ENCODE results near the gene GOLGA6L7. TPM values are rescaled to one million over a fixed set of nuclear protein-coding genes. Genes with fewer than 3 reads are reported as not detected.
A peak's percentile ranks its signal among the peaks of the same experiment; 100 is the strongest.
"Not testable (repeated sequence)": the region's sequence is repeated elsewhere in the genome, so short reads cannot be mapped to it uniquely, and the experiment has no call there.

The GOLGA6L7 gene
- total RNA-seq, 2 experiments from 2014 or later: not detected

DNA sequence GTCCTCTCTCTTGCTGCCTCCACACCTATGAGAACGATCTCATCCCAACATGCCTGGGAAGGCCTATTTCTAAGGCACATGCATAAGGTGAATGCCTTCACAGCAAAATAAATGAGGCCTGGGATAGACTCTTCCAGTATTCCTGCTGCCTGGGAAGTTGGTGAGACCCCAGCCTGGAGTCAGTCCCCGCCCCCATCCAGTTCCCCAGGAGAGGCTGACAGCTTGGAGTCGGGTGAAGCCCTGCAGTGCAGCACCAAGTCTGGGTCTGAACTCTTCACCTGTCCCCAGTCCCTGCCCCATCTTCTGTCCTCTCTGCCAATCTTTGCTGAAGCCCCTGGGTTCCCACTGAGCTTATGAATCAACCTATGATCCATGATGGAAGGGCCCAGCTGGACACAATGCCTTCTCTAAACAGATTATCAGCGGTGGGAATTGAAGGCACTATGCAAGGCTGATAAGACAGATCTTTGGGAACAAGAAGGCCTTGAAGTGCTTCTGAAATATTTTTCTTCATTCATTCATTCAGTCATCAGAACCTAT, 27.1 kb upstream of the GOLGA6L7 start:
- Mint-ChIP-seq H3K9me3 (no peaks in the 10 kb centered on the region), H3K27me3 (no peaks in the 10 kb centered on the region), H3K4me1 (peaks cover 16% of the 10 kb centered on the region), H3K27ac (no peak overlapping the region), H3K36me3 (no peaks in the 10 kb centered on the region), H3K4me3 (no peak overlapping the region)
- DNase-seq: no peak

- H3K27me3 Mint-ChIP-seq: no peaks in the 10 kb centered on the region
- no peaks in the 10 kb centered on the region for H3K36me3 Mint-ChIP-seq
- H3K4me3 Mint-ChIP-seq: no peak overlapping the region
- peaks cover 16% of the 10 kb centered on the region for H3K4me1 Mint-ChIP-seq
- no peaks in the 10 kb centered on the region for H3K9me3 Mint-ChIP-seq
- no peak for DNase-seq
- H3K27ac Mint-ChIP-seq: no peak overlapping the region
Observed at GRCh38 chr15:28873585-28874190, 25.2 kb upstream of the GOLGA6L7 start.

GRCh38 chr15:28873006-28873405, 24.6 kb upstream of the GOLGA6L7 start:
- H3K27me3 Mint-ChIP-seq: no peaks in the 10 kb centered on the region
- H3K4me1 Mint-ChIP-seq: peaks cover 16% of the 10 kb centered on the region
- H3K36me3 Mint-ChIP-seq: no peaks in the 10 kb centered on the region
- H3K4me3 Mint-ChIP-seq: no peak overlapping the region
- no peaks in the 10 kb centered on the region for H3K9me3 Mint-ChIP-seq
- DNase-seq: no peak
- H3K27ac Mint-ChIP-seq: no peak overlapping the region

- Mint-ChIP-seq H3K27ac (no peak overlapping the region), H3K9me3 (no peaks in the 10 kb centered on the region), H3K4me3 (no peak overlapping the region), H3K36me3 (no peaks in the 10 kb centered on the region), H3K4me1 (peaks cover 9% of the 10 kb centered on the region), H3K27me3 (no peaks in the 10 kb centered on the region)
- no peak for DNase-seq
Observed at GRCh38 chr15:28871168-28871567, 22.7 kb upstream of the GOLGA6L7 start.

DNA sequence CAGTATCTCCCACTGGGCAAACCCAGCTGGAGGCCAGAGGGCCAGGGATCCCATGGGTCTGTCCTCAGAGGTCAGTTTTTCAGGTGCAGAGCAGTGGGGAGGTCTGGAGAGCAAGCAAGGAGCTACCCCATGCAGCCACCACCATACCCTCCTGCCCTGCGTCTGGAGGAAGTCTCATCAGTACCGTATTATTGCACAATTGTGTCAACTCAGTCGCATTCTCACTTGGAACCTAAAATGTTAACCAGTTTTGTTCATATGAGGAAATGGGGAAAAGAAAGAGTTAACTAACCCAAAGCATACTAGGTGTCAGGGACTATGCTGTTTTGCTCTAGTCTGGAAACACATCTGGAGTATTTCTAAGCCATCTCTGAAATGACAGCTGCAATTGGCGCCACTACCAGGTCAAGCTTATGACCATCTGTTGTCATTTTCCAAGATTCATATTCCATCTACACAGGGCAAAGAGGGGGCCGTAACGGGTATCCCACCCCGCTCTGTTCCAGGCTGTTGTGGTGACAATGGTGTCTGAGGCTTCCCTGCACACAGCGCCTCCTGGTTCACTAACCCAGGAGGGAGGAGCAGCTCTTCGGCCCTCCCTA, 20.4 kb upstream of the GOLGA6L7 start:
- Mint-ChIP-seq H3K27me3 (no peaks in the 10 kb centered on the region), H3K4me1 (no peaks in the 10 kb centered on the region), H3K9me3 (no peaks in the 10 kb centered on the region), H3K4me3 (no peak overlapping the region), H3K27ac (no peak overlapping the region), H3K36me3 (no peaks in the 10 kb centered on the region)
- no peak for DNase-seq

- not testable (repeated sequence) for H3K27ac Mint-ChIP-seq, H3K27me3 Mint-ChIP-seq, DNase-seq, H3K4me1 Mint-ChIP-seq, H3K36me3 Mint-ChIP-seq, H3K9me3 Mint-ChIP-seq, H3K4me3 Mint-ChIP-seq
Observed at GRCh38 chr15:28861589-28862293, 13.3 kb upstream of the GOLGA6L7 start.

GRCh38 chr15:28861031-28861534, 12.6 kb upstream of the GOLGA6L7 start:
- no peak for DNase-seq
- Mint-ChIP-seq H3K27me3 (no peaks in the 10 kb centered on the region), H3K27ac (no peak overlapping the region), H3K4me3 (no peak overlapping the region), H3K9me3 (no peaks in the 10 kb centered on the region), H3K4me1 (no peaks in the 10 kb centered on the region), H3K36me3 (no peaks in the 10 kb centered on the region)

DNA sequence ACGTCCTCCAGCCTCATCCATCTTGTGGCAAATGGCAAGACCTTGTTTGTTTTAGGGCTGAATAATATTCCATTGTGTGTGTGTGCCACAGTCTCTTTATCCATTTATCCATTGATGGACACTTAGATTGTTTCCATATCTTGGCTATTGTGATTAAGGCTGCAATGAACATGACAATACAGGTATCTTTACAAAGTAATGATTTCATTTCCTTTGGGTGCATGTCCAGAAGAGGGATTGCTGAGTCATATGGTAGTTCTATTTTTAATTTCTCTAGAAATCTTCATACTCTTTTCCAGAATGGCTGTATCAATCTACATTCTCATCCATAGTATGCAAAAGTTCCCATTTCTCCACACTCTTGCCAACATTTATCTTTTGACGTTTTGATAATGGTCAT, 6.1 kb upstream of the GOLGA6L7 start:
- DNase-seq, H3K27me3 Mint-ChIP-seq, H3K9me3 Mint-ChIP-seq, H3K4me1 Mint-ChIP-seq, H3K27ac Mint-ChIP-seq, H3K36me3 Mint-ChIP-seq, H3K4me3 Mint-ChIP-seq: not testable (repeated sequence)

DNA sequence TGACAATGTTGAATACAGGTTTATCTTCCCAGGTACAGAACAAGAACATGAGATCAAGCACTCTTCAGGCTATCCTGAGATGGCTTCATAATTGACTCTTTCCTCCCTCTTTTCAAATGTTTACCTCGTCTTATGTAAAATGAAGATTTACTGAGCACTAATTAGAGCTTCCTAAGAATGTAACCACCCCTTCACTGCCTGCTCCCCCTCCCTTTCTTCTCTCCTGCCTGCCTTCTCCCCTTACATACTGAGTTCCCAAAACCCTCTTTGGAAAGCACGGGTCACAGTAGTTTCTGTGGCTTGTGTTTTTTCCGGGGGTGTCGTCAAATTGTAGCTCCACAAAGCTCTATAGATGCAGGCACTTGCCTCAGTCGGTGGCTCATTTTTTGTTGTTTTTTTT, 5.2 kb upstream of the GOLGA6L7 start:
- not testable (repeated sequence) for H3K27ac Mint-ChIP-seq, H3K36me3 Mint-ChIP-seq, H3K9me3 Mint-ChIP-seq, H3K4me3 Mint-ChIP-seq, DNase-seq, H3K4me1 Mint-ChIP-seq, H3K27me3 Mint-ChIP-seq

DNA sequence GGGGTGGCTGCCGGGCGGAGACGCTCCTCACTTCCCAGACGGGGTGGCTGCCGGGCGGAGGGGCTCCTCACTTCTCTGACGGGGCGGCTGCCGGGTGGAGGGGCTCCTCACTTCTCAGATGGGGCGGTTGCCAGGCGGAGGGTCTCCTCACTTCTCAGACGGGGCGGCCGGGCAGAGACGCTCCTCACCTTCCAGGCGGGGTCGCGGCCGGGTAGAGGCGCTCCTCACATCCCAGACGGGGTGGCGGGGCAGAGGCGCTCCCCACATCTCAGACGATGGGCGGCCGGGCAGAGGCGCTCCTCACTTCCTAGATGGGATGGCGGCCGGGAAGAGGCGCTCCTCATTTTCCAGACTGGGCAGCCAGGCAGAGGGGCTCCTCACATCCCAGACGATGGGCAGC, 1.3 kb upstream of the GOLGA6L7 start:
- Mint-ChIP-seq H3K36me3 (peaks cover 10% of the 10 kb centered on the region), H3K4me1 (peaks cover 18% of the 10 kb centered on the region)
- not testable (repeated sequence) for DNase-seq, H3K4me3 Mint-ChIP-seq, H3K9me3 Mint-ChIP-seq, H3K27ac Mint-ChIP-seq, H3K27me3 Mint-ChIP-seq

- not testable (repeated sequence) for H3K4me3 Mint-ChIP-seq, H3K9me3 Mint-ChIP-seq, H3K27ac Mint-ChIP-seq, DNase-seq, H3K27me3 Mint-ChIP-seq
- Mint-ChIP-seq H3K4me1 (peaks cover 15% of the 10 kb centered on the region), H3K36me3 (peaks cover 10% of the 10 kb centered on the region)
Observed at GRCh38 chr15:28849271-28849670, 827 bp upstream of the GOLGA6L7 start.

DNA sequence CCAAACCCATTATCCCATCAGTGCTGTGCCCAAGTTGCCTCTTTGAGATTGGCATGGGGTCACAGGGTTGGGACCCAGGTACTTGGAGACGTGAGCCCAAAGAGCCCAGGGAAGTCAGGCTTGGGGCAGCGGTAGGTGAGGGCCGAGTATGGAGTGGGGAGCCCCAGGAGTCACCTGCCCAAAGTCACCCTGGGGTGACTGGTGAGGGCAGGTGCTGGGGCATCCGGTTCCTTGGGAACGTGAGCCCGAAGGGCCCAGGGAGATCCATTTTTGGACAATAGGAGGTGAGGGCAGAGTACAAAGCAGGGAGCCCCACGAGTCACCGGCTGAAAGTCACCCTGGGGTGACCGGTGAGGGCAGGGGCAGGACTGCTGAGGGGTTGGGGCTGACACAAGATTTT, 485 bp downstream of the GOLGA6L7 start:
- not testable (repeated sequence) for H3K27me3 Mint-ChIP-seq, H3K9me3 Mint-ChIP-seq, DNase-seq, H3K27ac Mint-ChIP-seq, H3K4me3 Mint-ChIP-seq
- H3K4me1 Mint-ChIP-seq: peaks cover 11% of the 10 kb centered on the region
- H3K36me3 Mint-ChIP-seq: peaks cover 10% of the 10 kb centered on the region

DNA sequence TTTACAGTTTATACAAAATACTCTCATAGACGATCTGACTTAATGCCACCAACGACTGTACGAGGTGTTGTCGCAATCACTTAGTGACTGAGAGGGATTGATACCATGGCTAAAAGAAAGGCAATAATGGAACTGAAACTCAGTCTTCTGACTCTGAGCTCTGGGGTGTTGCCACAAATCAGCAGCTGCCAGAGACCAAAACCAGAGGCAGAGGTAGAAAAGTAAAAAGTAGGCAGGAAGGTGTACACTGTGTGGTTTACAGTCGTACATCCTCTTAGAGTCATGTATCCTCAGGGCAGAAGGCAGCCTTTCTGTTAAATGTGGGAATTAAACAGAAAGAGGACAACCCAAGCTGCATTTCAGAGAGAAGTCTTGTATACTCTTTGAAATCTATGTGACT, 1.2 kb downstream of the GOLGA6L7 start:
- Mint-ChIP-seq H3K4me1 (peaks cover 11% of the 10 kb centered on the region), H3K36me3 (peaks cover 10% of the 10 kb centered on the region)
- H3K27ac Mint-ChIP-seq, H3K4me3 Mint-ChIP-seq, H3K9me3 Mint-ChIP-seq, H3K27me3 Mint-ChIP-seq: not testable (repeated sequence)
- peak; percentile 13 for DNase-seq

DNA sequence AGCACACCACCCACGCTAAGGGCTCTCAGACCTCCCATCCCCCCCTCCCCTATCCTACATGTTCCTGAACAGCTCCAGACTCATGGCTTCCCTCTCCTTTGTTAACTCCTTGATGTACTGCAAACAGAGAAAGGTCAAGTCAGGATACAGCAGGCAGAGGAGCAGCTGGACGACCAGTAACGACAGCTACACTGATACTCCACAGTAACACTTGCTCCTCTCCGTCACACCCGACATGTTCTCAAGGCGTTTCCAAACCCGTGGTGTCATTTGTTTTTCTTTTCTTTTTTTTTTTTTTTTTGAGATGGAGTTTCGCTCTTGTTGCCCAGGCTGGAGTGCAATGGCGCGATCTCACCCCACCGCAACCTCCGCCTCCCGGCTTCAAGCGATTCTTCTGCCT, 4.3 kb downstream of the GOLGA6L7 start:
- not testable (repeated sequence) for H3K4me3 Mint-ChIP-seq, DNase-seq, H3K27me3 Mint-ChIP-seq, H3K9me3 Mint-ChIP-seq, H3K27ac Mint-ChIP-seq
- Mint-ChIP-seq H3K36me3 (peaks cover 10% of the 10 kb centered on the region), H3K4me1 (peaks cover 11% of the 10 kb centered on the region)

- H3K27ac Mint-ChIP-seq, H3K9me3 Mint-ChIP-seq, H3K4me3 Mint-ChIP-seq, H3K27me3 Mint-ChIP-seq, DNase-seq, H3K36me3 Mint-ChIP-seq: not testable (repeated sequence)
- H3K4me1 Mint-ChIP-seq: peaks cover 11% of the 10 kb centered on the region
Observed at GRCh38 chr15:28843520-28843919, 4.9 kb downstream of the GOLGA6L7 start.
